GM18909 (cell line): ENCODE results near the gene E2F8.
"Not testable (repeated sequence)": the region's sequence is repeated elsewhere in the genome, so short reads cannot be mapped to it uniquely, and the experiment has no call there.

Experiments
- ATAC-seq: cut with Tn5 transposase; IDR thresholded peaks from one replicate; pipeline ENCODE4 v1.9.1; 2021; ENCODE audit warnings: mild to moderate bottlenecking; ENCODE audit not compliant: unreplicated experiment, poor library complexity

Gene E2F8, protein sequence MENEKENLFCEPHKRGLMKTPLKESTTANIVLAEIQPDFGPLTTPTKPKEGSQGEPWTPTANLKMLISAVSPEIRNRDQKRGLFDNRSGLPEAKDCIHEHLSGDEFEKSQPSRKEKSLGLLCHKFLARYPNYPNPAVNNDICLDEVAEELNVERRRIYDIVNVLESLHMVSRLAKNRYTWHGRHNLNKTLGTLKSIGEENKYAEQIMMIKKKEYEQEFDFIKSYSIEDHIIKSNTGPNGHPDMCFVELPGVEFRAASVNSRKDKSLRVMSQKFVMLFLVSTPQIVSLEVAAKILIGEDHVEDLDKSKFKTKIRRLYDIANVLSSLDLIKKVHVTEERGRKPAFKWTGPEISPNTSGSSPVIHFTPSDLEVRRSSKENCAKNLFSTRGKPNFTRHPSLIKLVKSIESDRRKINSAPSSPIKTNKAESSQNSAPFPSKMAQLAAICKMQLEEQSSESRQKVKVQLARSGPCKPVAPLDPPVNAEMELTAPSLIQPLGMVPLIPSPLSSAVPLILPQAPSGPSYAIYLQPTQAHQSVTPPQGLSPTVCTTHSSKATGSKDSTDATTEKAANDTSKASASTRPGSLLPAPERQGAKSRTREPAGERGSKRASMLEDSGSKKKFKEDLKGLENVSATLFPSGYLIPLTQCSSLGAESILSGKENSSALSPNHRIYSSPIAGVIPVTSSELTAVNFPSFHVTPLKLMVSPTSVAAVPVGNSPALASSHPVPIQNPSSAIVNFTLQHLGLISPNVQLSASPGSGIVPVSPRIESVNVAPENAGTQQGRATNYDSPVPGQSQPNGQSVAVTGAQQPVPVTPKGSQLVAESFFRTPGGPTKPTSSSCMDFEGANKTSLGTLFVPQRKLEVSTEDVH

DNA sequence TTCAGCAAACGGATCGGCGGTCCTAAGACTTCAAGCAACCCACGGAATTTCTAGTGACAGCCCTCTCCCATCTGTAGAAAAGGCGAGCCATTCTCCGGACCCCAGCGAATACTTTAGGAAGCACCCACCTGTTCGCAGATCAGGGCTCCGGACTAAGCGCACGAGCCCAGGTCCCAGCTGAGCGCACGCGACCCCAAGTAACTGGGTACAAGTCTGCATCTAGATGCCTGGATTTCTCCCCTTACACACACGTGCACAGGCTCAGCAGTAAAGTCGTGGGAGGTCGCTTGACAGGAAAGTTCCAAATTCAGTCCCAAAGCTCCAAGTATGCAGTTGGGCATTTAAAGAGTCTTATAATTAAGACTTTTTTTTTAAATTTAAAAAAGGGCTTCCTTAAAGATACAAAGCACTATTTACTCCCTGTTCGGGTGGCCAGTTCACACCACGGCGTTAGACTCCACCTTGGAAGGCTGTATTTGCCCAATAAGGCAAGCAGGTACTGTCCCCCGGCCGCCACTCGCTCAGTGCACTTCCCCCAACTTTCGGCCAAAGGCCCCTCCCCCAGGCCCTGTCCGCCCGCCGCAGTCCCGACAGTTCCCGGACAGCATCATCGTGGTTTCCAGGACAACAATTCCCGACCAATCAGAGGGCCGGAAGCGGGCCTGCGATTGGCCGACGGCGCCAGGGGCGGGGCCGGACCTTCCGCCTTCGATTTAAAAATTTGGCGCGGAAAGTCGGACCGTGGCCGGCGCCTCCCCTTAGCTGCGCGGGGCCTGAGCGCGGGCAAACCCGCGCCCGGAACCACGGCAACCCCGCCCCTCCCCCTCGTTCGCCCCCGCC, at the start of gene E2F8:
Gene E2F8 (minus strand): TSS at position 526 of the 840 bp plus-strand sequence. CDS start 824 bp downstream, outside the sequence.
- ATAC-seq = peak; percentile 92

DNA sequence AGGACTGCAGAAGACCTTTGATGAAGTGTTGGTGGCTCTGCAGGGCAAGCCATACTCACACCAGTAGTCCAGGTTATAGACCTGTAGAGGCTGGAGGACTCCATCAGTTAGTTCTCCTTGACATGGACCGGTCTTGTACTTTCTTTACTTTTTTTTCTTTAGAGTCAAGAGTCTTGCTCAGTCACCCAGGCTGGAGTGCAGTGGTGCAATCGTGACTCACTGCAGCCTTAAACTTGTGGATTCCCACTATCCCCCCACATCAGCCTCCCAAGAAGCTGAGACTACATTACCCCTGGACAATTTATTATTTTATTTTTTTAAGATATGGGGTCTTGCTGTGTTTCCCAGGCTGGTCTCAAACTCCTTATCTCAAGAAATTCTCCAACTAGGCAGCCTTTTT, 49.6 kb upstream of the E2F8 start:
- ATAC-seq = no peak

DNA sequence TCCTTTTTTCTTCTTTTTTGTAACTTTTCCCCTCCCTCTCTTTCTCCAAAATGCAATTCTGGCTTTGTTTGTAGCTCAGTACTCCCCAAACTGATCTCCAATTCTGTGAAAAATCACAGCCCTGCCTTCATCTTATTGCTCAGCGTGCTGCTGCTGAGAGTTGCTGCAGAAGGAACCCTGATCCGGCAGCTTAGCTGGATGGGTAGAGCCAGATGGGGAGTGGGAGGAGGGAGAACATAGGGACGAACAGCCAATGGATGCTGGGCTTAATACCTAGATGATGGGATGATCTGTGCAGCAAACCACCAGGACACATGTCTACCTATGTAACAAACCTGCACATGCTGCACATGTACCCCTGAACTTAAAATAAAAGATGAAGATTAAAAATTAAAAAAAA, 47.5 kb upstream of the E2F8 start:
- ATAC-seq = no peak

DNA sequence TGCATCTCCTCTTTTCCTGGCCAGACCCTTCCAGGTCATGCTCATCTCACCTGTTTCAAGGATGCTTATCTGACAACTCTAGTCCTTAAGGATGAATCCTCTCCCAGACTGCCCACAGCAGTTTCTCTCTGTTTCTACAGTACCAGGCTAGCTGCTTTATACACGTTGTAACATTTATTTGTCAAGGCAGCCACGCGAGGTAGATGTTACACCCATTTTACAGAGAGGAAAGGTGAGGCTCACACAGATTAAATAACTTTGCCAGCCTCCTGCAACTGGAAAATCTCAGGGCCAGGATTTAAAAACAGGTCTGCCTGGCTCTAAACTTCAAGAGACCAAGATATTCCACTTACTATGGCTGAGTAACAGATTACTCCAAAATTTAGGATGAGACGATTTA, 45.7 kb upstream of the E2F8 start:
- no peak for ATAC-seq

DNA sequence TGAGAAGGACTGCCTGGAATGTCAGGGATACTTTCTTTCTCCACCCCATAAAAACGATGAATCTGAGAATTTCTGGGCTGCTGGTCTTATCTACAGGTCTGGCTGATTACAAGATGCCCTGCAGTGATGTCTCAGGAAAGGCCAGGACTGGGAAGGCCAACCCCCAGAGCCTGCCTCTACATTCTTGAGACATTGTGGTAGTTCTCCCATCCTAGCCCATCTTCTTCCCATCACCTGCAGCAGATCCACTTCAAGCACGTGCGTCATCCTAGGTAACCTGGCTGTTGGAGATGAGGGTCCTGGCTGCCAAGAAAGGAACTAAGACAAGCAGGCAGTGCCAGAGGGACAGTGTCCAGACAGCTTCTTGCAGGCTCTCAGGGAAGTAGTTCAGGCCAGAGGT, 44.1 kb upstream of the E2F8 start:
- no peak for ATAC-seq

DNA sequence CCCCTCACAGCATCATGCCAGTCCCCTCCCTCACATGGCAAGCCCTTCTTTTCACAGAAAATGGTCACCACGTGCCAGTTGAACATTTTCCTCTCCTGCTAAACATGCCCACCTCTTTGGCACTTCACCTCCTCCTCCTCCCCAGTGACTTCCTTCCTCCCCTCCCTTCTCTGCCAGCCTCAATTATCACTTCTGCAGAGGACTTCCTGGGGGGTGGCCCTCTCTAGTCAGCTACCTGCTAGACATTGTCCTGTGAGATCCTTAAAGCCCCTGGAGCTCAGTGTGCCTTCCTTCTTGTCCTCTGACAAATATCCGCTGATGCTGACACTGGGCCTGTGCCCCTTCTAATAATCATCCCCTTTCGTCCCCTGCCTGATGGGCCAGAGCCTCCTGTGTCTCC, 43.2 kb upstream of the E2F8 start:
- no peak for ATAC-seq

DNA sequence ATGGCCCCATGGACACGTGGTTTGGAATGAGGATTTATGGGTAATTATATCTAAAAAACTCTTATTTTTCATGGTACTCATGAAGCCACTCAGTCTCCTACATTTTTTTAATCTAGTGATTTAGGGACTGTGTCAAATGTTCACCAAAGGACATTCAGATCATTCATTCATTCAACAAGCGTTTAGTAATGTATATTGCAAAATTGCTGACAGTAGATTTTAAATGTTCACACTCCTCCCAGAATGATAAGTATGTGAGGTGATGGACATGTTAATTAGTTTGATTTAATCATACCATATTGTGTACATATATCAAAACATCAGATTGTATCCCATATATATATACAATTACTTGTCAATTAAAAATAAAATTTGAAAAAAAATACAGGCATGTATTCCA, 40.8 kb upstream of the E2F8 start:
- no peak for ATAC-seq

DNA sequence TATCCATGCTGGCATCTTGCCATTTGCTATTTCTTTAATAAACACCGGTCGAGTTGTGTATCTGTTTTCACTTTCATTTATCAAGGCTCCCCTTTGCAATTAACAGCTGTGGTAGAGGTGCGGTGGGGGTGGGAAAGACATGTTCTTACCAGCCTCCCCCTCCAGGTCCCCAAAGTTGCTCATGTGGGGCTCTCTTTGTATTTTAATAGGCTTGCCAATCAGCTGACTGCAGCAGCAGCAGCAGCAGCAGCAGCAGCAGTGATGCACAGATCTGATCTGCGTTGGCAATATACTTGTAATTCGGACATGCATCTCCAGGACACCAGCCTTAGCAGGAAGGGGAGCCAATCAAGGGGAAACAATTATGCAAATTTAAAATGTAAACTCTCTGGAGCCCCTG, 40.3 kb upstream of the E2F8 start:
- ATAC-seq = peak; percentile 63

DNA sequence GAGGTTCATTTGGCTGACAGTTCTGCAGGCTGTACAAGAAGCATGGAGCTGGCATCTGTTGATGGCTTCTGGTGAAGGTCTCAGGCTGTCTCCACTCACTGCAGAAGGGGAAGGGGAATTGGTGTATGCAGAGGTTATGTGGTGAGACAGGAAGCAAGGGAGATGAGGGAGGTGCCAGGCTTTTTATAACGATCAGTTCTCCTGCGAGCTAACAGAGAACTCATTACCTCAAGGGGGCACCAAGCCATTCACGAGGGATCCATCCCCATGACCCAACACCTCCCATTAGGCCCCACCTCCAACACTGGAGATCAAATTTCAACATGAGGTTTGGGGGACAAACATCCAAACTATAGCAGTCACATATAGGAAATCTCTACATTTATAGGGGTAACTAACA, 38.7 kb upstream of the E2F8 start:
- ATAC-seq = no peak

DNA sequence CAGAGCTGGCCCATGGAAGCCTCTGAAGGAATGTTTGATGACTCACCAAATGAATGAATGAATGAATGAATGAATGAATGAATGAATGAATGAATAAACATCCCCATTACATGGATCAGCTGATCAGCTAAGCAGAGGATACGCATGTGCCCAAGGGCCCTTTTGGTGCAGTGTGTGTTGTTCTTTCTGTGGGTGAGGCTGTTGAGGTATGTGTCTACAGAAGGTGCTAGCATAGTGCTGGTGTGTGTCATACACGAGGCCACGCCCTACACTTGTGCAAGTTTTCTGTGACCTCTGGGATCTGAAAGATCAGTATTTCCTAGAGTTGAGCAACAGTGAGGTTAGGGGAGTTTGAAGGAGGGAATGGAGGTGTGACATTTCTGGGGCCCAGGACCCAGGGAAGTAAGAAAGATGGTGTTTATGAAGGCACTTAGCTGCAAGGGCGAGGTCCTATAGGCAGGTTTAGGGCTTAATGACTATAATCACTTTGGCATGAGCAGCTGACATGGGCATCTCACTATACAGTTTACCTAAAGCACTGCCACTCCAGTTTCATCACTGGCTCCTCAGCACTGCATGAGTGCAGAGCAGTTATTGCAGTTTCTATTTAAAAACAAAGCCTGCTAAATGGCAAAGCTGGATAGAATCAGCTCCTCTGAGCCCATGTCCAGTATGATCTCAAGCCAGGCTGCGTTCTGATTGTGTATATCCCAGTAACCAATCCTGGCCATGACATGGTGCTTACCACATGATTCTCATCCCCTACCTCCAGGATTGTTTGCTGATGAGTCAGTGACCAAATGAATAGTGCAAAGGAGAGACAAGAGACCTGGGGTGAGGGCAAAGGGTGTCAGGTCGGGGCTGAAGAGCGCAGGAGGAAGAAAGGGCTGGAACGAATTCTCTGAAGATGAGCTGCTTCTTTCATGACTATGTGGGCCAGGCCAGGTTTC, 36.4 kb upstream of the E2F8 start:
- no peak for ATAC-seq

DNA sequence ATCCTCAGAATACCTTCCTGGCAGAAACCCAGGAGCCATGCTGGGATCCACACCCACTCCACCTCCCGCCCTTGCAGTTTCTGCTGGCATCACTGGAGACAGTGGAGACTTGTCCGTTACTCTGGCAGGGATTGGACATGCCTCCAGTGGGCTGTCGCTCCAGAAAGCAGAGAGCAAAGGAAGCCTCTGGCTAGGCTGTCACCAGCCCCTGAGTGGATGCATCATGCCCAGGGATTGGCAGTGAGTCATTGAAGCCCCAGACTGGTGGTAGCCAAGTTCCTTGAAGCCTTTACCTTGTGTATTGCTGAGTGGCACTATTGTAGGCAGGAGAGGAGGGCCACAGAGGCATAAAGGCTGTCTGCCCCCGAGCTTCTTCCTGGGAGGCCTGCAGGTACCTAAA, 34.8 kb upstream of the E2F8 start:
- ATAC-seq = no peak

DNA sequence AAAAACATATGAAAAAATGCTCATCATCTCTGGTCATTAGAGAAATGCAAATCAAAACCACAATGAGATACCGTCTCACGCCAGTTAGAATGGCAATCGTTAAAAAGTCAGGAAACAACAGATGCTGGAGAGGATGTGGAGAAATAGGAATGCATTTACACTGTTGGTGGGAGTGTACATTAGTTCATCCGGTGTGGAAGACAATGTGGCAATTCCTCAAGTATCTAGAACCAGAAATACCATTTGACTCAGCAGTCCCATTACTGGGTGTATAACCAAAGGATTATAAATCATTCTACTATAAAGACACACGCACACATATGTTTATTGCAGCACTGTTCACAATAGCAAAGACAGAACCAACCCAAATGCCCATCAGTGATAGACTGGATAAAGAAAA, 32.5 kb upstream of the E2F8 start:
- ATAC-seq = not testable (repeated sequence)

DNA sequence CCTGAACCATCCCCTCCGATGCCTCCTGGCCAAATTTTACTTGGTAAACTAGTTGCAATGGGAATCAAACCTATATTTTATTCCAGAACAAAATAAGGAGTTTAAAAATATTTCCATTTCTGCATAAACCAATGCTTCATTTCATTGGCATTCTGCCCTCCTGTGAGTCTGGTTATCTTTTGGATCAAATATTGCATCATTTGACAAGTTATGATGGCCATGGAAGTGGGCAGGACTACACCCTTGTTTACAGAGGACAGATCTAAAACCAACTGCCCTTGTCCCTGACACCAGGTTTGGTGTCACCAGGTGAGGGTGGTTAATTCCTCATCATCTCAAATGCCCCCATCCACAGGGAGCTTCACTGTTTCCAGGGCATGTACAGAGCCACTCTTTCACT, 28.2 kb upstream of the E2F8 start:
- ATAC-seq = no peak

DNA sequence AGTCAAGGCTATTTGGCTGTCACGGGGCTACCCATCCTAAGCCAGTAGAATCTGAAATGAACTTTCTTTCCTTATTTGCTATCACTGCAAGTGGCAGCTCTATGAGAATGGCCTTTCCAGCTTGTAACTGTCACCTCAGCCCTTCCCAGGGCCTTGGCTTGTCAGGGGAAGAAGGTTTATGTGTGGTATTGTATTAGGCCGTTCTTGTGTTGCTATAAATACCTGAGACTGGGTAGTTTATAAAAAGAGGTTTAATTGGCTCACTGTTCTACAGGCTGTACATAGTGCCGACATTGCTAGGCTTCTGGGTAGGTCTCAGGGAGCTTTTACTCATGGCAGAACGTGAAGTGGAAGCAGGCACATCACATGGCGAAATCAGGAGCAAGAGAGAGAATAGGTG, 26.8 kb upstream of the E2F8 start:
- ATAC-seq = no peak

DNA sequence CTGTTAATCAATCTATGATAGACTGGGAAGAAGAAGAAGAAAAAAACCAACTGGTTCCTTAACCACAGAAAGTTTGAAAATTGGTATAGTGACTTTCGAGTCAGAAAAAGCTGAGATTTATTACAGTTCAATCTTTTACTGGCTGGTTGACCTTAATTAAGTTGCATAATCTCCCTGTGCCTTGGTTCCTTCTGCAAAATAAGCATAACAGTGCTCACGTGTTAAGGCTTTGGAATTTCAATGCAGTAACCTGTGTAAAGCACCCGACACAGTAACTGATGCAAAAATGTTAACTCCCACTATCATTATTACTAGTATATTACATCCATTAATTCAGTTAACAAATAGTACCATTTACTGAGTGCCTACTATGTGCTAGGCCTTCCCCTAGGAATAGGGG, 22.6 kb upstream of the E2F8 start:
- ATAC-seq = no peak

DNA sequence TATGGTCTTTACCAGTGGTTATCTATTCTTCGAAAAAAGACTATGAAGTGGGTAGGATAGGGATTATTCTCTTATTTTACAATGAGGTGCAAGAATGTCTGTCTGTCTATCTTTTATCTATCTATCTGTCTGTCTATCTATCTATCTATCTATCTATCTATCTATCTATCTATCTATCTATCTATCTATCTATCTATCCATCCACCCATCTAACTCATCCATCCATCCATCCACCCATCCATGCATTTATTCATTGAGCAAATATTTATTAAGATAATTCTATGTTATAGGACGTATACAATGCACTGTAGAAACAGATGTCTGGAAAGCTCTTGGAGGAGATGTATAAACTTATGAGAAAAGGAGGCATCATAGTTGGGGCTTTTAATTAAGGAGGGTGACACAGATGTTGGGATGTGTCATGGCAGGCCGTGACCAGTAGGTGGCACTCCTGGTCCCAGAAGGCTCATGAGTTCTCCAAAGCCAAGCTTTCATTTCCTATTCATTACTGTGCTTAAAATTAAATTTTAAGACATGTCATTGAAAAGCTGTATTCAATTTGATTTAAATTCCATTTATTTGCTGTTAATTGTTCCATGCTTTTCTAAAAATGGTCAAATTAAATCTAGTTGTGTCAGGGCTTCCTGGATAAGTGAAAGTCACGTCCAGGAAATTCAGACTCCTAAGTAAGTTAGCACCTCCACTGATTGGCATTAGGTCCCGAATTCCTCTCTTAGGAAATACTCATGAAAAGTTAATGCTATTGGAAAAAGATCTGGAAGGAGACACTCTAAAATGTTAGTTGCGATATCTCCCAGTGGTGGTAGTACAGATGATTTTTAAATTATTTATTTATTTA, 19.0 kb upstream of the E2F8 start:
- ATAC-seq = peak; percentile 71

DNA sequence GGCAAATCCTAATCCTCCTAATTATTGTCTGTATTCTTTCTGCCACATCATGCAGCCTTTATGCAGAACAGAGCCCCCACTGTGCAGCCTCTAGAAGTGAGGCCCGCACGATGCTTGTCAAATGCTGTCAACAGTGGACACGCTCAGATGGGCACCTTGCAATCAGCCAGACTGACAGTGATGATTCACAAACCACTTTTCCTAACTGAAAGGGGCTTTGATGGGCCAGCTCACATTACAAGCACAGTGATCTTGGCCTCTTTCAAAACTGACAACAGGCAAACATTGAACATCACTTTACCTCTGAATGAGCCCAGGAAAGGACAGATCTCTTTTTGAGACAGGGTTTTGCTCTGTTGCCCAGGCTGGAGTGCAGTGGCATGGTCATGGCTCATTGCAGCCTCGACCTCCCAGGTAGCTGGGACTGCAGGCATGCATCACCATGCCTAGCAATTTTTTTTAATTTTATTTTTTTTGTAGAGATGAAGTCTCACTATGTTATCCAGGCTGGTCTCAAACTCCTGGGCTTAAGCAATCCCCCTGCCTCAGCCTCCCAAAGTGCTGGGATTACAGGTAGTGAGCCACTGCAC, 18.0 kb upstream of the E2F8 start:
- ATAC-seq = no peak

DNA sequence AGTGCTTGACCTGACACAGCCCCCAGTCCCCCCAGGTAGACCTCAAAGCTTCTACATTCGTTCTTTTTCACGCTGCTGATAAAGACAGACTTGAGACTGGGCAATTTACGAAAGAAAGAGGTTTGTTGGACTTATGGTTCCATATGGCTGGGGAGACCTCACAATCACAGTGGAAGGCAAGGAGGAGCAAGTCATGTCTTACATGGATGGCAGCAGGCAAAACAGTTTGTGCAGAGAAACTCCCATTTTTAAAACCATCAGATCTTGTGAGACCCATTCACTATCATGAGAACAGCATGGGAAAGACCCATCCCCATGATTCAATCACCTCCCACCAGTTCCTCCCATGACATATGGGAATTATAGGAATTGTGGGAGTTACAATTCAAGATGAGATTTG, 13.7 kb upstream of the E2F8 start:
- not testable (repeated sequence) for ATAC-seq
